GM12878 (cell line): Measurements from ENCODE around the gene LIFR. TPM values are rescaled to one million over a fixed set of nuclear protein-coding genes. Genes with fewer than 3 reads are reported as not detected.

ENCODE experiments used
- POU2F2 ChIP-seq: IDR thresholded peaks from 3 replicates; pipeline ENCODE4 v1.6.1; 2011; ENCODE audit warnings: low read depth, mild to moderate bottlenecking, low read length, borderline replicate concordance
- microRNA-seq: library from miRNA; unstranded; fragments of <30 nt; microRNA quantifications from one replicate; pipeline ENCODE4, GENCODE V29; 2018
- polyA plus RNA-seq, 11 experiments: library from polyadenylated mRNA; depleted of rRNA in 4 of 11; unstranded in 6 of 11; stranded (reverse) in 5 of 11; fragments of >200 nt; fragmentation: Nextera tagmentation in 4 of 11; fragmentation: Illumina TruSeq in 1 of 11; extraction: Ambion mirVana in 4 of 11; extraction: Trizol in 1 of 11; gene quantifications; 1 replicate in 1 of 11; 2 replicates in 10 of 11; pipeline versions ENCODE4 v1.2.1 to v1.2.3, GENCODE V29; 2011 to 2016; ENCODE audit warnings: inconsistent platforms in 2 of 11, missing spikeins in 2 of 11, low read depth in 1 of 11
- small RNA-seq: library from RNA; depleted of rRNA; stranded (forward); fragments of <200 nt; gene quantifications from one replicate; pipeline ENCODE3, GENCODE V24; 2014
- total RNA-seq, 4 experiments: library from RNA; depleted of rRNA in 3 of 4; stranded (reverse); fragments of >200 nt in 3 of 4; fragmentation: Illumina TruSeq in 1 of 4; extraction: Trizol in 1 of 4; gene quantifications; 2 replicates each; pipeline versions ENCODE4 v1.2.1 to v1.2.3, GENCODE V29; 2013 to 2021
- TF ChIP-seq, protein P1 (sequence below): fragments of 450-650 bp; IDR thresholded peaks from 2 replicates; pipeline ENCODE4 v1.6.1; 2018; ENCODE audit warnings: borderline replicate concordance, mild to moderate bottlenecking; ENCODE audit not compliant: partially characterized antibody

The LIFR gene
- total and polyA plus RNA-seq, 10 of the 15 experiments (the other 5 are each of a cell fraction or from before 2014, with no cell fraction given): 0.10 TPM; not detected in 9

- TF ChIP-seq, protein P1, sequence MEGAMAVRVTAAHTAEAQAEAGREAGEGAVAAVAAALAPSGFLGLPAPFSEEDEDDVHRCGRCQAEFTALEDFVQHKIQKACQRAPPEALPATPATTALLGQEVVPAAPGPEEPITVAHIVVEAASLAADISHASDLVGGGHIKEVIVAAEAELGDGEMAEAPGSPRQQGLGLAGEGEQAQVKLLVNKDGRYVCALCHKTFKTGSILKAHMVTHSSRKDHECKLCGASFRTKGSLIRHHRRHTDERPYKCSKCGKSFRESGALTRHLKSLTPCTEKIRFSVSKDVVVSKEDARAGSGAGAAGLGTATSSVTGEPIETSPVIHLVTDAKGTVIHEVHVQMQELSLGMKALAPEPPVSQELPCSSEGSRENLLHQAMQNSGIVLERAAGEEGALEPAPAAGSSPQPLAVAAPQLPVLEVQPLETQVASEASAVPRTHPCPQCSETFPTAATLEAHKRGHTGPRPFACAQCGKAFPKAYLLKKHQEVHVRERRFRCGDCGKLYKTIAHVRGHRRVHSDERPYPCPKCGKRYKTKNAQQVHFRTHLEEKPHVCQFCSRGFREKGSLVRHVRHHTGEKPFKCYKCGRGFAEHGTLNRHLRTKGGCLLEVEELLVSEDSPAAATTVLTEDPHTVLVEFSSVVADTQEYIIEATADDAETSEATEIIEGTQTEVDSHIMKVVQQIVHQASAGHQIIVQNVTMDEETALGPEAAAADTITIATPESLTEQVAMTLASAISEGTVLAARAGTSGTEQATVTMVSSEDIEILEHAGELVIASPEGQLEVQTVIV: no peak
- TF ChIP-seq POU2F2: no peak
Measured at GRCh38 chr5:38426490-38426889, 130.0 kb downstream of the LIFR start (continued).

Small RNA genes within 50 kb of the gene (microRNA-seq; reads per million reads assigned to microRNA genes)
- not detected for gene MIR3650

Small RNA genes within 50 kb of the gene (small RNA-seq; reads per million reads assigned to genes)
- gene AC091839.1: not detected
- gene MIR3650: not detected
